ENCODE data around the gene JCAD. TPM values are rescaled to one million over a fixed set of nuclear protein-coding genes. Genes with fewer than 3 reads are reported as not detected.

The JCAD gene
- total and polyA plus RNA-seq, 3 experiments from 2014 or later = 0.02 to 0.04 TPM; not detected in 1

DNA sequence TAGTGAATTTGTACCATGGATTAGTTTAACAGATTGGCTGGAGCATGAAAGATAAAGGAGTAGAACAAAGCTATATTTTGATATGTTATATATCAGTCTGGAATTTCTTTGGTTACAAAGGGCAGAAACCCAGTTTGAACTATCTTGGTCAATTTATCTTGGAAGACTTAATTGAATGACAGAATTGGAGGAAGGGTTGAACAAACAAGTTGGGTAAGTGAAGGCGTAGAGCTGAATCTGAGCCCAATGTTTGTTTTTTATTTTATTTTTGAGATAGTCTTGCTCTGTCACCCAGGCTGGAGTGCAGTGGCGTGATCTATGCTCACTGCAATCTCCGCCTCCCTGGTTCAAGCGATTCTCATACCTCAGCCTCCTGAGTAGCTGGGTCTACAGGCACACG lies 21.8 kb upstream of the JCAD start:
- Mint-ChIP-seq H3K27me3 (peaks cover 13 to 63% of the 10 kb centered on the region in 2 donors), H3K36me3 (peaks cover 0 to 3% (median 0%) of the 10 kb centered on the region in 3 donors), H3K9me3 (peaks cover 0 to 2% (median 0%) of the 10 kb centered on the region in 5 donors), H3K4me1 (no peaks in the 10 kb centered on the region), H3K27ac (no peak overlapping the region), H3K4me3 (no peak overlapping the region)
- no peak for DNase-seq
- H3K27me3 ChIP-seq (ENCODE audit: insufficient read depth, low read length, poor library complexity, severe bottlenecking) = no peaks in the 10 kb centered on the region
- no peak overlapping the region for H3K27ac ChIP-seq (ENCODE audit: low read depth, low read length)
- no peak overlapping the region for H3K4me3 ChIP-seq (ENCODE audit: low read length)
- no peaks in the 10 kb centered on the region for H3K9me3 ChIP-seq (ENCODE audit: low read length)
- H3K4me1 ChIP-seq (ENCODE audit: insufficient read depth, low read length) = no peaks in the 10 kb centered on the region
- ChIA-PET CTCF (no interaction called here), POLR2A (no interaction called here)
- no peaks in the 10 kb centered on the region for H3K36me3 ChIP-seq (ENCODE audit: insufficient read depth, low read length)

GRCh38 chr10:30080161-30080560 lies 20.8 kb upstream of the JCAD start:
- peaks cover 0 to 2% (median 0%) of the 10 kb centered on the region in 5 donors for H3K9me3 Mint-ChIP-seq
- H3K27me3 Mint-ChIP-seq = peaks cover 13 to 57% of the 10 kb centered on the region in 2 donors
- no peak overlapping the region for H3K27ac Mint-ChIP-seq
- peaks cover 0 to 3% (median 0%) of the 10 kb centered on the region in 3 donors for H3K36me3 Mint-ChIP-seq
- no peaks in the 10 kb centered on the region for H3K4me1 Mint-ChIP-seq
- H3K4me1 ChIP-seq (ENCODE audit: insufficient read depth, low read length) = no peaks in the 10 kb centered on the region
- no peaks in the 10 kb centered on the region for H3K36me3 ChIP-seq (ENCODE audit: insufficient read depth, low read length)
- CTCF ChIA-PET = no interaction called here
- no peaks in the 10 kb centered on the region for H3K9me3 ChIP-seq (ENCODE audit: low read length)
- H3K4me3 Mint-ChIP-seq = no peak overlapping the region
- no peak overlapping the region for H3K4me3 ChIP-seq (ENCODE audit: low read length)
- no peak overlapping the region for H3K27ac ChIP-seq (ENCODE audit: low read depth, low read length)
- POLR2A ChIA-PET = no interaction called here
- DNase-seq = no peak
- H3K27me3 ChIP-seq (ENCODE audit: insufficient read depth, low read length, poor library complexity, severe bottlenecking) = no peaks in the 10 kb centered on the region

DNA sequence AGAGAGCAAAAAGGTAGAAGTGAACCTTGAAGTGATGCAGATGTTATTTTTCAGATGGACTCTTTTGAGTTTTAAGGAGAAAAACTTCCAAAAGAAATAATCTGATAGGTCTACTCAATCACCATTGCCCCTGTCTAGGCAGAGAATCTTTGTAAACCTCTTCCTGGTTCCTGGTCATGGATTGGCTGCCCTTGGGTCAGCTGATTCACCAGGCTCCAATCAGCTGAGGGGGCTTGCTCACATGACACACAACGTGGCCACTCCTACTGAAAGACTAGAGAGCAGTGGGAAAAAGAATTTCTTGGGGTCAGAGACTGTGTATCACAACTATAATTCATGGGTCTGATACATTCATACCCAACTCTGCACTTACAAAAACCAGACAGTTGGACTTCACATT lies 20.0 kb upstream of the JCAD start:
- Histone ChIP-seq H3K9me3 (ENCODE audit: low read length) (no peaks in the 10 kb centered on the region), H3K27ac (ENCODE audit: low read depth, low read length) (no peak overlapping the region), H3K27me3 (ENCODE audit: insufficient read depth, low read length, poor library complexity, severe bottlenecking) (no peaks in the 10 kb centered on the region), H3K36me3 (ENCODE audit: insufficient read depth, low read length) (no peaks in the 10 kb centered on the region), H3K4me3 (ENCODE audit: low read length) (no peak overlapping the region), H3K4me1 (ENCODE audit: insufficient read depth, low read length) (no peaks in the 10 kb centered on the region)
- Mint-ChIP-seq H3K4me3 (no peak overlapping the region), H3K9me3 (peaks cover 0 to 2% (median 0%) of the 10 kb centered on the region in 5 donors), H3K4me1 (no peaks in the 10 kb centered on the region), H3K27me3 (peaks cover 15 to 52% of the 10 kb centered on the region in 2 donors), H3K36me3 (peaks cover 0 to 3% (median 0%) of the 10 kb centered on the region in 3 donors), H3K27ac (no peak overlapping the region)
- POLR2A ChIA-PET = no interaction called here
- CTCF ChIA-PET = no interaction called here
- no peak for DNase-seq

- Histone ChIP-seq H3K27ac (ENCODE audit: low read depth, low read length) (no peak overlapping the region), H3K4me3 (ENCODE audit: low read length) (no peak overlapping the region), H3K27me3 (ENCODE audit: insufficient read depth, low read length, poor library complexity, severe bottlenecking) (no peaks in the 10 kb centered on the region), H3K4me1 (ENCODE audit: insufficient read depth, low read length) (no peaks in the 10 kb centered on the region), H3K9me3 (ENCODE audit: low read length) (no peaks in the 10 kb centered on the region), H3K36me3 (ENCODE audit: insufficient read depth, low read length) (no peaks in the 10 kb centered on the region)
- no peak overlapping the region for H3K4me3 Mint-ChIP-seq
- H3K27ac Mint-ChIP-seq = no peak overlapping the region
- H3K36me3 Mint-ChIP-seq = no peaks in the 10 kb centered on the region
- no peaks in the 10 kb centered on the region for H3K4me1 Mint-ChIP-seq
- CTCF ChIA-PET = no interaction called here
- peaks cover 19 to 49% of the 10 kb centered on the region in 2 donors for H3K27me3 Mint-ChIP-seq
- POLR2A ChIA-PET = no interaction called here
- no peak for DNase-seq
- peaks cover 0 to 2% (median 0%) of the 10 kb centered on the region in 5 donors for H3K9me3 Mint-ChIP-seq
These were observed 16.1 kb upstream of the JCAD start for GRCh38 chr10:30075481-30075880.

- Mint-ChIP-seq H3K27me3 (peaks cover 19 to 52% of the 10 kb centered on the region in 2 donors), H3K4me3 (no peak overlapping the region), H3K4me1 (no peaks in the 10 kb centered on the region), H3K9me3 (no peaks in the 10 kb centered on the region), H3K27ac (no peak overlapping the region), H3K36me3 (no peaks in the 10 kb centered on the region)
- H3K9me3 ChIP-seq (ENCODE audit: low read length) = no peaks in the 10 kb centered on the region
- no peaks in the 10 kb centered on the region for H3K36me3 ChIP-seq (ENCODE audit: insufficient read depth, low read length)
- ChIA-PET CTCF (no interaction called here), POLR2A (no interaction called here)
- H3K4me1 ChIP-seq (ENCODE audit: insufficient read depth, low read length) = no peaks in the 10 kb centered on the region
- H3K27ac ChIP-seq (ENCODE audit: low read depth, low read length) = no peak overlapping the region
- no peak for DNase-seq
- no peaks in the 10 kb centered on the region for H3K27me3 ChIP-seq (ENCODE audit: insufficient read depth, low read length, poor library complexity, severe bottlenecking)
- no peak overlapping the region for H3K4me3 ChIP-seq (ENCODE audit: low read length)
These were observed 15.5 kb upstream of the JCAD start for GRCh38 chr10:30074933-30075332.

- Mint-ChIP-seq H3K4me1 (no peaks in the 10 kb centered on the region), H3K27ac (no peak overlapping the region), H3K9me3 (no peaks in the 10 kb centered on the region), H3K27me3 (peaks cover 18 to 51% of the 10 kb centered on the region in 2 donors), H3K4me3 (no peak overlapping the region), H3K36me3 (no peaks in the 10 kb centered on the region)
- POLR2A ChIA-PET = no interaction called here
- H3K36me3 ChIP-seq (ENCODE audit: insufficient read depth, low read length) = no peaks in the 10 kb centered on the region
- no peaks in the 10 kb centered on the region for H3K27me3 ChIP-seq (ENCODE audit: insufficient read depth, low read length, poor library complexity, severe bottlenecking)
- H3K4me3 ChIP-seq (ENCODE audit: low read length) = no peak overlapping the region
- H3K9me3 ChIP-seq (ENCODE audit: low read length) = no peaks in the 10 kb centered on the region
- H3K27ac ChIP-seq (ENCODE audit: low read depth, low read length) = no peak overlapping the region
- CTCF ChIA-PET = no interaction called here
- DNase-seq = no peak
- no peaks in the 10 kb centered on the region for H3K4me1 ChIP-seq (ENCODE audit: insufficient read depth, low read length)
These were observed 14.7 kb upstream of the JCAD start for GRCh38 chr10:30074090-30074489.

DNA sequence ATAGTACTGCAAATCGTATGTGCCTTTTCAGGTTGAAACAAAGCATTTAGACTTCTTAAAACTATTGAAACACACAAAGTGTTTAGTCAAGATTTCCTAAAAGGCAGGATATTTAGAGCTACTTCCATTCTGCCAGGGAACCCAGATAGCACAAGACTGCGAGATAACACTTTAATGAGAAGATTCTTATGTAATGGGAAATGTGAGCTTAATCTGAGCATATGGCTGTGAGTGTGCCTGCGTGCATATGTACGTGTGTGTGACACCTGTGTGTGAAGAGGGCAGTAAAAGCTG lies 14.3 kb upstream of the JCAD start:
- CTCF ChIA-PET = no interaction called here

DNA sequence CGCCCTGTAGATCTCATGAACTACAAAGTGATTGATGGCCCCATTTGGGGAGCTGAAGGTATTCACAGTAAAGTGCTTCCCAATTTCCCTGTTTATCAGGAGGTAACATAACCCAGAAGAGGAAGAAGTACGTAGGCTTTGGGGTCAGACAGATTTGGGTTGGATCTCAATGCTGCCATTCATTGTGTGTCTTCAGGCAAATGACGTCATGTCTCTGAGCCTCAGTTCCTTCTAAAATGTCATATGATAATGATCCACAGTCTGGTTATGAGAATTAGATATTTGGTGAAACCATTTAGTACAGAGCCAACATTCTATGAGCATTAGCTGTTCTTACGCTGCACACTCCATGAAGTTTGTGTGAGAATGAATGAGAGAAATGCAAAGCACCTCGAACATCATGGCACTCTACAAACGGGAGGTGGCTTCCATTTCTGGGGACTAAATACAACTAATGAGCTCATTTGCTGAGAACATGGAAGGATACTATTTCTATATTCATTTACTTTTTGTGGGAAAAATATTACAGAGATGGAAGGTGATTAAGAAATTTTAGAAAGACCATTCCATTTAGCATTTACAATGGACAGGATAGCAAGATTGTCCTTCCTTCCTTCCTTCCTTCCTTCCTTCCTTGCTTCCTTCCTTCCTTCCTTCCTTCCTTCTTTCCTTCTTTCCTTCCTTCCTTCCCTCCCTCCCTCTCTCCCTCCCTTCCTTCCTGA lies 13.8 kb upstream of the JCAD start:
- Histone ChIP-seq H3K36me3 (ENCODE audit: insufficient read depth, low read length) (no peaks in the 10 kb centered on the region), H3K9me3 (ENCODE audit: low read length) (no peaks in the 10 kb centered on the region), H3K4me3 (ENCODE audit: low read length) (no peak overlapping the region), H3K27ac (ENCODE audit: low read depth, low read length) (no peak overlapping the region), H3K4me1 (ENCODE audit: insufficient read depth, low read length) (no peaks in the 10 kb centered on the region), H3K27me3 (ENCODE audit: insufficient read depth, low read length, poor library complexity, severe bottlenecking) (no peaks in the 10 kb centered on the region)
- H3K4me3 Mint-ChIP-seq = no peak overlapping the region
- POLR2A ChIA-PET = no interaction called here
- H3K9me3 Mint-ChIP-seq = no peaks in the 10 kb centered on the region
- no peak for DNase-seq
- no peaks in the 10 kb centered on the region for H3K4me1 Mint-ChIP-seq
- peaks cover 17 to 49% of the 10 kb centered on the region in 2 donors for H3K27me3 Mint-ChIP-seq
- H3K27ac Mint-ChIP-seq = no peak overlapping the region
- no peaks in the 10 kb centered on the region for H3K36me3 Mint-ChIP-seq
- CTCF ChIA-PET = no interaction called here

More for the DNA sequence above, 14.3 kb upstream of the JCAD start:
- POLR2A ChIA-PET = no interaction called here
- H3K27ac ChIP-seq (ENCODE audit: low read depth, low read length) = no peak overlapping the region
- H3K4me3 Mint-ChIP-seq = no peak overlapping the region
- H3K4me3 ChIP-seq (ENCODE audit: low read length) = no peak overlapping the region
- no peaks in the 10 kb centered on the region for H3K9me3 ChIP-seq (ENCODE audit: low read length)
- H3K4me1 ChIP-seq (ENCODE audit: insufficient read depth, low read length) = no peaks in the 10 kb centered on the region
- H3K27ac Mint-ChIP-seq = no peak overlapping the region
- no peaks in the 10 kb centered on the region for H3K9me3 Mint-ChIP-seq
- no peaks in the 10 kb centered on the region for H3K36me3 Mint-ChIP-seq
- H3K27me3 Mint-ChIP-seq = peaks cover 18 to 54% of the 10 kb centered on the region in 2 donors
- no peak for DNase-seq
- H3K4me1 Mint-ChIP-seq = no peaks in the 10 kb centered on the region
- no peaks in the 10 kb centered on the region for H3K27me3 ChIP-seq (ENCODE audit: insufficient read depth, low read length, poor library complexity, severe bottlenecking)
- no peaks in the 10 kb centered on the region for H3K36me3 ChIP-seq (ENCODE audit: insufficient read depth, low read length)

GRCh38 chr10:30072068-30072467 lies 12.7 kb upstream of the JCAD start:
- Mint-ChIP-seq H3K4me3 (no peak overlapping the region), H3K4me1 (no peaks in the 10 kb centered on the region), H3K36me3 (no peaks in the 10 kb centered on the region), H3K9me3 (no peaks in the 10 kb centered on the region), H3K27me3 (peaks cover 17 to 38% of the 10 kb centered on the region in 2 donors), H3K27ac (no peak overlapping the region)
- H3K27ac ChIP-seq (ENCODE audit: low read depth, low read length) = no peak overlapping the region
- H3K4me3 ChIP-seq (ENCODE audit: low read length) = no peak overlapping the region
- no peaks in the 10 kb centered on the region for H3K27me3 ChIP-seq (ENCODE audit: insufficient read depth, low read length, poor library complexity, severe bottlenecking)
- no peak for DNase-seq
- no peaks in the 10 kb centered on the region for H3K9me3 ChIP-seq (ENCODE audit: low read length)
- H3K36me3 ChIP-seq (ENCODE audit: insufficient read depth, low read length) = no peaks in the 10 kb centered on the region
- no peaks in the 10 kb centered on the region for H3K4me1 ChIP-seq (ENCODE audit: insufficient read depth, low read length)
- ChIA-PET POLR2A (no interaction called here), CTCF (no interaction called here)

Measured in CD8-positive, alpha-beta memory T cell (primary cell).